ENCODE measurements around the gene HTR3B. TPM values are rescaled to one million over a fixed set of nuclear protein-coding genes. Genes with fewer than 3 reads are reported as not detected.

HTR3B gene
- total and polyA plus RNA-seq, 2 of the 4 experiments (the other 2 are of a cell fraction): not detected

- H4K20me1 ChIP-seq (ENCODE audit: insufficient read depth, low read length): no peaks in the 10 kb centered on the region
- no peak overlapping the region for H4K5ac ChIP-seq (ENCODE audit: low read depth, low read length)
- H3K9me1 ChIP-seq (ENCODE audit: insufficient read depth, low read length): no peaks in the 10 kb centered on the region
- peak; percentile 35 for DNase-seq
- H3K4ac ChIP-seq (ENCODE audit: low read depth, low read length): peak overlapping the region; percentile 3; the same call in 1 of the 2 replicates
- ChIA-PET POLR2A (ENCODE audit: unreplicated experiment) (interaction anchor here (0.7 kb wide), 1 partner anchor 138 kb away, joined by 9 read pairs; no protein-coding TSS in a partner anchor), CTCF (interaction anchor here (0.6 kb wide), 1 partner anchor 21 kb away, joined by 4 read pairs; no protein-coding TSS in a partner anchor)
- peak overlapping the region; percentile 40; the same call in 1 of the 2 replicates for H3K14ac ChIP-seq (replicated peaks; ENCODE audit: low read depth, low read length)
- H3K36me3 ChIP-seq (ENCODE audit: control insufficient read depth, insufficient read depth, low read length): no peaks in the 10 kb centered on the region
- intact Hi-C loops (cut with micrococcal nuclease): loop anchor here (10.0 kb wide), 2 partner anchors 290 to 1570 kb away; no protein-coding TSS in a partner anchor
- peak overlapping the region; percentile 28; the same call in 1 of the 2 replicates for H3K56ac ChIP-seq (ENCODE audit: extremely low read depth, insufficient read depth, low read length)
- H2BK5ac ChIP-seq (ENCODE audit: low read depth, low read length, poor library complexity, severe bottlenecking): no peak overlapping the region
- peak overlapping the region; percentile 13 for H3K27ac ChIP-seq (ENCODE audit: insufficient read depth, low read length)
- peak overlapping the region; percentile 33 for H2AK9ac ChIP-seq (replicated peaks; ENCODE audit: low read depth, low read length, poor library complexity)
- H4K91ac ChIP-seq (ENCODE audit: insufficient read depth, low read depth, low read length): no peak overlapping the region
- no TSS peak for BruUV-seq (replicated peaks)
- peak overlapping the region; percentile 95 for H2AFZ ChIP-seq (replicated peaks; ENCODE audit: low read length, poor library complexity)
- no peak overlapping the region for H2BK20ac ChIP-seq (ENCODE audit: low read depth, low read length)
- H3K4me2 ChIP-seq (ENCODE audit: low read depth, low read length): peak overlapping the region; percentile 63
- no peak overlapping the region for H2BK120ac ChIP-seq (ENCODE audit: low read depth, low read length)
- no CpG with 5 or more reads among the region's 19 CpGs for WGBS, 2 experiments (ENCODE audit: extremely low coverage in 2 of 2, insufficient read length in 1 of 2)
- peaks cover 4% of the 10 kb centered on the region; the same call in 1 of the 2 replicates for H3K4me1 ChIP-seq (ENCODE audit: control insufficient read depth, insufficient read depth, low read length)
- H2BK15ac ChIP-seq (ENCODE audit: low read depth, low read length): no peak overlapping the region
- no peak; the same call in 1 of the 2 replicates for ATAC-seq (ENCODE audit: low read depth)
- peak overlapping the region; percentile 66 for H3K23ac ChIP-seq (ENCODE audit: low read depth, low read length)
- no peaks in the 10 kb centered on the region for H3K27me3 ChIP-seq (ENCODE audit: control insufficient read depth, insufficient read depth, low read length)
- no peak for TF ChIP-seq RCOR1 (IDR thresholded peaks at IDR 0.05; ENCODE audit: insufficient replicate concordance, low read length)
- no peak for TF ChIP-seq RFX5 (IDR thresholded peaks at IDR 0.05; ENCODE audit: low read depth, low read length)
- no peak for TF ChIP-seq NFE2L2 (IDR thresholded peaks at IDR 0.05; ENCODE audit: low read depth, low read length)
- TF ChIP-seq CTCF (conservative IDR thresholded peaks at IDR 0.05; ENCODE audit: low read depth, low read length): no peak
- dilution Hi-C loops (cut with HindIII; ENCODE audit: low sequenced_read_pairs, unreplicated experiment): no loop called here
- in situ Hi-C loops (cut with MboI; ENCODE audit: low sequenced_read_pairs): no loop called here
- peak overlapping the region; percentile 67 for H3K4me3 ChIP-seq (ENCODE audit: insufficient read depth, low read depth, low read length)
- no peak overlapping the region for H3K18ac ChIP-seq (ENCODE audit: low read depth, low read length)
- peaks cover 4 to 19% of the 10 kb centered on the region in 2 experiments; a peak in 2 of 4 replicates for H3K79me1 ChIP-seq (ENCODE audit: low read depth in 1 of 2, low read length in 2 of 2)
- H3K9ac ChIP-seq (ENCODE audit: low read depth, low read length): peak overlapping the region; percentile 50
- H2AK5ac ChIP-seq (ENCODE audit: low read depth, low read length): no peak overlapping the region
- H4K8ac ChIP-seq (ENCODE audit: low read depth in 2 of 2, low read length in 2 of 2): peak overlapping the region in 1 of 2 experiments; percentile 4; a peak in 1 of 4 replicates
- no peaks in the 10 kb centered on the region for H3K9me3 ChIP-seq (ENCODE audit: control insufficient read depth, insufficient read depth, low read length)
Measured at GRCh38 chr11:113874581-113875233, 29.9 kb upstream of the HTR3B start.
